Left colon (tissue), 2 donors: ENCODE data around the gene MAML1. TPM values are rescaled to one million over a fixed set of nuclear protein-coding genes. Genes with fewer than 3 reads are reported as not detected.
A peak's percentile ranks its signal among the peaks of the same experiment; 100 is the strongest.
"Not testable (repeated sequence)": the region's sequence is repeated elsewhere in the genome, so short reads cannot be mapped to it uniquely, and the experiment has no call there.

Experiments used
- ATAC-seq: fragments of 200-7000 bp; cut with Tn5 transposase; one replicate; pipeline ENCODE4 v1.9.1; 2020; ENCODE audit warnings: mild to moderate bottlenecking, moderate library complexity
- DNase-seq, 2 donors: peaks; one replicate each; pipeline ENCODE4 v3.0.0-alpha.2; 2020
- intact Hi-C, 2 donors: fragments of 100-400 bp; cut with DNase I in 1 of 2; cut with micrococcal nuclease in 1 of 2; formaldehyde crosslinking; loops; one replicate each; pipeline versions ENCODE4 v1.11.2 to v1.14.0; 2022; cut with DNase I, micrococcal nuclease
- long read RNA-seq: library from polyadenylated mRNA; unstranded; transcript quantifications from one replicate; pipeline ENCODE4 v2.0.0, GENCODE V29; 2021
- total RNA-seq, 2 donors: library from RNA; stranded (reverse); fragmentation: NEBNext Ultra II Directional; extraction: Animal tissue kit (Norgen Biotek cat#: 25700); gene quantifications; one replicate each; pipeline ENCODE4 v1.2.1, GENCODE V29; 2021
- donor health status: DM: no; HTN: no; CAD: no.
- donor health status: DM: yes; HTN: yes; CAD: no.

The MAML1 gene
- total RNA-seq: 10 to 100 TPM; 22.1 to 24.9 TPM
- long read RNA-seq, partial matches to known transcripts: 1 of 10 reads
- long read RNA-seq, other reads (novel, unspliced or antisense): 9 of 10 reads

GRCh38 chr5:179732412-179732917, at the start of gene MAML1:
Gene MAML1 (plus strand): TSS chr5:179732822. CDS start chr5:179733113, 291 bp downstream.
- ATAC-seq: peak; percentile 95
- intact Hi-C loops: no loop called here
- DNase-seq: peak; percentile 100

GRCh38 chr5:179689212-179689611, 43.4 kb upstream of the MAML1 start:
- intact Hi-C loops: not testable (repeated sequence)

GRCh38 chr5:179694561-179694960, 38.1 kb upstream of the MAML1 start:
- intact Hi-C loops: no loop called here
- no peak for DNase-seq
- no peak for ATAC-seq

More at GRCh38 chr5:179689212-179689611, 43.4 kb upstream of the MAML1 start:
- not testable (repeated sequence) for DNase-seq, ATAC-seq

GRCh38 chr5:179696603-179697002, 36.0 kb upstream of the MAML1 start:
- no peak for ATAC-seq
- intact Hi-C loops: no loop called here
- no peak for DNase-seq

GRCh38 chr5:179697108-179697507, 35.5 kb upstream of the MAML1 start:
- ATAC-seq (no peak), DNase-seq (no peak)
- intact Hi-C loops: no loop called here

GRCh38 chr5:179697543-179697942, 35.1 kb upstream of the MAML1 start:
- intact Hi-C loops: not testable (repeated sequence)

GRCh38 chr5:179697993-179698934, 34.4 kb upstream of the MAML1 start:
- intact Hi-C loops: no loop called here
- DNase-seq (peak; percentile 98 to 99), ATAC-seq (peak; percentile 88)

More at GRCh38 chr5:179697543-179697942, 35.1 kb upstream of the MAML1 start:
- not testable (repeated sequence) for ATAC-seq
- DNase-seq: peak in 1 of 2 donors; percentile 18

GRCh38 chr5:179698935-179699615, 33.5 kb upstream of the MAML1 start, which contains the start of gene CANX:
Gene CANX (plus strand): TSS chr5:179698967. CDS start chr5:179705682, 6,715 bp downstream.
- ATAC-seq (peak; percentile 23), DNase-seq (no peak)
- intact Hi-C loops: no loop called here

GRCh38 chr5:179699616-179700237, 32.9 kb upstream of the MAML1 start:
- ATAC-seq: peak; percentile 31
- DNase-seq: peak; percentile 30 to 42
- intact Hi-C loops: no loop called here

GRCh38 chr5:179700401-179700918, 32.2 kb upstream of the MAML1 start:
- DNase-seq (no peak), ATAC-seq (no peak)
- intact Hi-C loops: no loop called here

- ATAC-seq: peak; percentile 72
- intact Hi-C loops: no loop called here
- no peak for DNase-seq
Measured at GRCh38 chr5:179716286-179716685, 16.3 kb upstream of the MAML1 start.

GRCh38 chr5:179720222-179720621, 12.4 kb upstream of the MAML1 start:
- DNase-seq (no peak), ATAC-seq (no peak)
- intact Hi-C loops: no loop called here

GRCh38 chr5:179724163-179724562, 8.5 kb upstream of the MAML1 start:
- ATAC-seq (no peak), DNase-seq (no peak)
- intact Hi-C loops: no loop called here

- ATAC-seq (no peak), DNase-seq (no peak)
- intact Hi-C loops: no loop called here
Measured at GRCh38 chr5:179727106-179727505, 5.5 kb upstream of the MAML1 start.

- intact Hi-C loops: no loop called here
- DNase-seq (no peak), ATAC-seq (no peak)
Measured at GRCh38 chr5:179729303-179729702, 3.3 kb upstream of the MAML1 start.

- intact Hi-C loops: no loop called here
- no peak for ATAC-seq
- DNase-seq: no peak
Measured at GRCh38 chr5:179729727-179730126, 2.9 kb upstream of the MAML1 start.

- DNase-seq (no peak), ATAC-seq (no peak)
- intact Hi-C loops: no loop called here
Measured at GRCh38 chr5:179730356-179730755, 2.3 kb upstream of the MAML1 start.

- no peak for DNase-seq
- intact Hi-C loops: no loop called here
- ATAC-seq: no peak
Measured at GRCh38 chr5:179730852-179731251, 1.8 kb upstream of the MAML1 start.
